ENCODE measurements around the gene PLOD2. TPM values are rescaled to one million over a fixed set of nuclear protein-coding genes. Genes with fewer than 3 reads are reported as not detected.

PLOD2 gene
- total RNA-seq, 1 donor from 2014 or later = 121 TPM

DNA sequence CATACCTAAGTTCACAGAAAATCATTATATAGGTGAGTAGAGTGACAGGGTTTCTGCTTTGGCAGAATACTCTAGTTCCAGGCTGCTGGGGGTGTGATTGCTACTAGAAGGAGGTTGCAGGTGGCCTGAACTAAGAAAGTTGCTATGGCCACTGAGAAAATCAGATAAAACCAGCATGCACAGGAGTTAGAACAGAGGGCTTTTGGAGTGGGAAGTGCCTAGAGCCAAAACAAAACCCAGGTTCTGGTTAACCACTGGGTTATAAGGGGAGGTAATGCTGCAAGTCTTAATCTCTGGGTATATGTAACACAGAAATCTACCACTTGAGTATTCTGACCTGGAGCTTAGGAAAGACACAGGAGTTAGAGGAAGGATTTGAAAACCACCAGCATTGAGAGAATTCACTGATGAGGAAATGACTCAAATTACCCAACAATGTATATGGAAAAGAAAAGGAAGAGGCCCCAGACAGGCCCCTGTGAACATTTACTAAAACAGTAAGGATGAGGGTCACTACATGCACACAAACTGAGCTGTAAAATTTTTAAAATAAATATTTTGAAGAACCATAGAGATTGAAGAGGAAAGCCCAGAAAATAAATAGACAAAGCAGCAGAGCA, 60.0 kb downstream of the PLOD2 start:
- DNase-seq (ENCODE audit: low read depth in 2 of 2) = peak; percentile 54 to 77

DNA sequence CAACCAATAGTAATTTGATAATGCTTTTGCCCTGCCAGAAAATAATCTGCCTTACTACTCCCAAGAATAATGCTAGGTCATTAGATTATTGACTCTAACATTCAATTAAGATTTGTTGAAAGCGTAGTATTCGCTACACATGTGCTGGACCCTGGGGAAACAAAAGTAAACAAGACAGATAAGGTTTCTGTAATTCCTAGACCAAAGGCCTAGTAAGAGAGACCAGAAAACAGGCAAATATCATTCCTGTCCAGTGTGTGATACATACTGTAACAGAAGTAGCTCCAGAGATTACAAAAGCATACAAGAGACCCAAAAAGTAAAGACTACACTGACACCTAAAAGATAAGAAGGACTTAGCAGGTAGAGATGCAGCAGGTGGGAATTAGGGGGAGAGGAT, 60.8 kb downstream of the PLOD2 start:
- DNase-seq (ENCODE audit: low read depth in 2 of 2) = no peak

DNA sequence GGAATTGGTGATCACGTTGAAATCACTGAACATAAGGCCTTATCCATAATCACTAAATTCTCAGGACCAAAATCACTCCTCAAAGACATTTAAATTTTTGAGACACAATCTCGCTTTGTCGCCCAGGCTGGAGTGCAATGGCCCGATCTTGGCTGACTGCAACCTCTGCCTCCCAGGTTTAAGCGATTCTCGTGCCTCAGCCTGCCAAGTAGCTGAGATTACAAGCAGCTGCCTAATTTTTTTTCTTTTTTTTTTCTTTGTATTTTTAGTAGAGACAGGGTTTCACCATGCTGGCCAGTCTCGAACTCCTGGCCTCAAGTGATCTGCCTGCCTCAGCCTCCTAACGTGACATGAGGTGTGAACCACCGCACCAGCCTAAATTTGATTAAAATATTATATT, 61.7 kb downstream of the PLOD2 start:
- DNase-seq (ENCODE audit: low read depth in 2 of 2) = no peak

DNA sequence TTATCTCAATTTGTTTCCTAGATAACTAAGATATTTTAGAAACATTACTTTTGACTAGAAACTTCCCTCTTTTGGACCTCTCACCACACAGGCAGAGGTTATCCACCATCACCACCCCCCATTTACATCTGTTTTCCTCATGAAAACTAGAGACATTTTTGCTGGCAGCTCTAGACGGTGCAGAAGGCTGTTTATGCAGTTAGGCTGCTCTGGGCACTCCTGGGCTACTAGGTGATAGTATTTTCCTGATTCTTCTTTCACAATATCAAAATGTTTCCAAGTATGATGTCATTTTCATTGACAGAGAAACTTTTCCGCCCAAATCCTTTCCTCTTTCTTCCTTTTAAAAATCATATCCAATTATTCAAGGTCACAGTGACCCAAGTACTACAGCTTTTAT, 67.1 kb downstream of the PLOD2 start:
- DNase-seq (ENCODE audit: low read depth in 2 of 2) = peak; percentile 21 to 75

DNA sequence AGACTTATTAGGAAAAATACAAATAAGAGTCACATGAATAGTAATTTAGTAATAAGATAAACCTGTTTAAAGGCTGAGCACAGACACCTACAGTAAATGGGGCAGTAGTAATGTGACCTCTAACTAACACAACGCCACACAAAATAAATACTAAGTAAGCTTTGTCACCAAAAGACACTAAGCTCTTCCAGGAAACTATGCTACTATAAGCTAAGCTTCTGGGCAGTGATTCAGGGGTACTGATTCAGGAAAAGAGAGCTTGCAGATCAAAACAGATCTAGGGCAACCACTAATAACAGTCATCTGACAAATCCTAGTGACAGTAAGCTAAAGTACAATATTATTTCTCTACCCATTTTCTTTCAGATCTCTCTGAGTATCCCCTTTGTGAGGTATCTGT, 68.8 kb downstream of the PLOD2 start:
- DNase-seq (ENCODE audit: low read depth in 2 of 2) = peak; percentile 63 to 69

DNA sequence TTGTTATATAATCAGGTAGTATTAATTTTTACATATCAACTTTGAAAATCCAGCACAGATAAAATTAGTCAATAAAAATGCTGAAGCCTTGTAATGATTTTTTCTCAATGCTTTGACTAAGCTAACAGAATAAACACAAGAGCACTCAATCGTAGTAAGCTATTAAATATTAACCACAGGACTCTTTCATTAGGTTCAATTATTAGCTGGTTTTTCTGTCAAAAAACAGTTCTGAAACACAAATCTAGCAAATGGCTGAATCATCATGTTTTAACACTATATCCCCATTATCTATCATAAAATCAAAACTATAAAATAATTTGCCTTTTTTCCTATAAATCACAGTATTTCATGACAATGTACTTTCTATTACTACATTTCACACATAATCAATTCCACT, 69.6 kb downstream of the PLOD2 start:
- no peak for DNase-seq (ENCODE audit: low read depth in 2 of 2)

DNA sequence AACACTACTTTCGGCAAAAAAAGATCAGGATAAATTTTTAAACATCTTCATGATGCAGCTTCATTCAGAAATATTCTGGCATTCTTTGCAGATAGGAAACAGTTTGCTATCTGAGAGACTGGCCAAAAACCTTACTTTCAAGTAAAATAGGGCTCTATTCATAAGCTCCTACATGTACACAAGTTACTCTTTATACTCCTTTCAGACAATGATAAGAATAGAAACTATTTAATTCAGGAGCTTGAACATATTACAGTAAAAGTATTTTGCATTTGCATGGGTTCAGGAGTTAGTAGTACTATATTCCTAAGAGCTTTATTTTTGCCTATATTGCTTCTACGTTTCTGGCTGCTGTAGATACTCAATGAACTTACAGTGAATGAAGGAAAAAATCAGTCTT, 70.5 kb downstream of the PLOD2 start:
- no peak for DNase-seq (ENCODE audit: low read depth in 2 of 2)

DNA sequence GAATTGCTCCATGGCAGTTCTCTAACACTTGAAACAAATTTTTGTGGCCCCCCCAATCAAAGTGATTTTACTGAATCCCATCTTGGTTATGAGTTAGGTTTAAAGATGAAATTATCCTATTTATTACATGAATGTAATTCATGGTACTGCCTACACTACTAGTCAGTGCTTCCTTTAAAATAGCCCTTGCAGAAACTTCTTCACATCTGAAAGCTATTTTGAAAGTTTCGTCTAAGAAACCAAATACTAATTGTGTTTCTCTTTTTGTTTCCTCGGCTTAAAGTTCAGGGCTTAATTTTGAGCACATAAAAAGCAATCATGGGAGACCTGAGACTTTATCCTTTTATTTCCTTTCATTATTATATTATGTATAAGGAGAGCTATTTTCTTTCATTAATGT, 72.1 kb downstream of the PLOD2 start:
- DNase-seq (ENCODE audit: low read depth in 2 of 2) = no peak

DNA sequence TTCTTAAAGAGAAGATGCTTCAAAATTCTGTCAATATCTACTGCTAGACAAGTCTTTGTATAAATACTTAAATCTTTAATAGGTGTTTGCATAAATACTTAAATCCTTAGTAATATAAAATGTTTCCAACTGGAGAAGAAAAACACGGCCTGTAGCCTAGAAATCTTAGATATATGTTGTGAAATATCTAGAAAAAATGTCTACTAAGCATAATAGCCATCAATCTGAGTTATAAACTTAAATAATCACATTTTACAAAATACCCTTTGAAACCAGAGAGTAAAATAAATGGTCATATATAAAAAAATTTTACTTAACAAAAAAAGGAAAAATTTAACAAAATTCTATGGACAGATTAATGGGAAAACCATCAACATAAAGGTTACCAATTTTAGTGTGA, 73.9 kb downstream of the PLOD2 start:
- DNase-seq (ENCODE audit: low read depth in 2 of 2) = no peak

DNA sequence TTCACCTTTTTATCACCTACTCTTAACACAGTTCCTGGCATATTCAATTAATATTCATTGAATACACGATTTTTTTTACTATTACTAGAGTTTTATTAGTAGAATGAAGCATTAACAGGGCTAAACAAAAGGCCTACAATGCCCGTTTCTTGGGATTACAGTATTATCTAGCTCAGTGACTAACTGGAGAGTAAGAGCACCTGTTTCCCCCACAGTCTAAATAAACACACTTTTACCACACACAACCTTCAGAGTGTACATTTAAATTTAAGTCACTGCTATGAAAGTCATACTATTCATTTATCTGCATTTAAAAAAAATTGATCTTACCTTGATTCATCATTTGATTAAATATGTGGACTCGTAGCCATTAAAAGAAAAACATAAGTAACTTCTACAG, 74.8 kb downstream of the PLOD2 start:
- no peak for DNase-seq (ENCODE audit: low read depth in 2 of 2)

DNA sequence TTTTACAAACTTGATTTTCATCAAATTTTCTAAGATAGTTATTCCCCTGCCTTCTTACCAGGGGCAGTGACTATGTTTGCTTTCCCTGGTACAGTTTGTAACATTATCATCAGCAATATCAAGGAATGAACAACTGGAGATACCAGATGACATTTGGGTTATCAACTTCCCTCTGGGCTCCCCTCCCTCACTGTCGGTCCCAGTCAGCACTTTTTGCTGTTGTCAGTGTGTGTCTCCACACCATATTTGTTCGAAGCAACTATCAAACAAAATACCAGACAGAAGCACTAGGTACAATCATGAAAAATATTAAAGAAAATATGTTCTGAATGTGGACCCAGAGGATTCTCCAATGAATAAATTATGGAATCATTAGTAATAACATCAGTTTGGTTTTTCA, 75.3 kb downstream of the PLOD2 start:
- DNase-seq (ENCODE audit: low read depth in 2 of 2) = no peak

DNA sequence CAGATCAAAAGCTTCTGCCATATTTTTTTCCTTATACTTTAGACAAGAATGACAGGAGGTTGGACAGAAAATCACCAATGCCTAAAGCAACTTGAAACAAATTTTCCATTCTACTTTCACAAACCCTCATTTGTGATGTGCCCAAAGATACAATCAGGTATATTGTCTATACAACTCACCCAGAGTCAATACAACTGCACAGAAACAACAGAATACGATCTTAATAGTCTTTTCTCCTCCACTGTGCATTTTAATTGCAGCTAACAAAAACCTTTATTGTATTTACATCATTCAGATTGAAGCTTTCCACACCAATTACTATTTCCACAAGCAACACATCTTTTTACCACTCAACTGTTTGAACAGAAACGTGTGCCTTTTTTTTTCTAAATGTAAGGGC, 80.4 kb downstream of the PLOD2 start:
- no peak for DNase-seq (ENCODE audit: low read depth in 2 of 2)

DNA sequence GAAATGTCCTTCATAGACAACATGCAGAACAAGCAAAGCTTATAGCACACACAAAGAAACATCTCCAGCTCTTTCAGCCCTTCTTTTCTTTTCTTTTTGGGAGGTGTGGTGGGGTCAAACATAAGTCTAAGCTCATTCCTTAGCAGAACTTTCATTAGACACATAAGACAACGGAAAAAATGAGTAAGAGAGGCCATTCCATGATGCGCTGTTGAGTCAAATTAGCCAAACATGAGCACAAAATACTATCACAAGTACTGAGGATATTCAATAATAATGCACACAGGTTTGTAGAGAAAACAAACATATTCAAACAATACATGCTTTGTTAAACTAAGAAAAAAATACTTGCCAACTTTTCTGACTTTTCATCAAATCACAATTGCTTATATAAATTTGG, 83.0 kb downstream of the PLOD2 start:
- no peak for DNase-seq (ENCODE audit: low read depth in 2 of 2)

DNA sequence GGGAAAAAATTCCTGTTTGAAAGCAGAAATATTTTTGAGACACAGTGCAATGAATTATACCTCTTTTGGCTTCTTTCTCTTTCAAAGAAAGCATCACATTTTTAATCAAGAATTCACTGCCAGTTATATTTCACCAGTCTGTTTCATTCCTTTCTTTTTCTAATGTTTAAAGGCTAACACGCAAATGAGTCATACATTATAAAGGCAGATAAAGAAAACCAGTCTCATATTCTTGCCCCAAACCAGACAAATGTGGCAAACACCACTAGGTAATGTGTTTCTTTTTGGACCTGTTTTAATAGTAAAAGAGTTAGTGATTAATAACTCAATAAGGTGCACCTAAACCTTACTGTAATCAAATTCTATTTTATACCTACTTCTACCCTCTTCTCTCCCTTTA, 83.8 kb downstream of the PLOD2 start:
- no peak for DNase-seq (ENCODE audit: low read depth in 2 of 2)

DNA sequence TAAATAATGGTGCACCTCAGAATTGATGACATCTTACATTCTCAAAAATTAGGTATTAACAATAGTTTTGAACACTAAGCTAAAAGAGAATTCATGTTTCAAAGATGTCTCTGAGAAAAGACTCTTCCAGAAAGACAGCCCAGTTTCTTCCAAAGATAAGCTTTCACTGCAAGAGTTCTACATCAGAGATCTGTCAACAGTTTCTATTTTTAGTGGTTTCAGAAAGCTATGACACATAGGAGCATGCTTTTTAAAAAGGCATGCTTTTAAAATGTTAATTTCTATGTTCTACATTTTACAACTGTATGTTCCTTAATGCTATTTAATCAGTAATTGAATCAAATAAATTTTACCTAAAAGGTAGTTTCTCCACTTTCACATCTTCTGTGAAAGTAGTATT, 88.2 kb downstream of the PLOD2 start:
- DNase-seq (ENCODE audit: low read depth in 2 of 2) = no peak

DNA sequence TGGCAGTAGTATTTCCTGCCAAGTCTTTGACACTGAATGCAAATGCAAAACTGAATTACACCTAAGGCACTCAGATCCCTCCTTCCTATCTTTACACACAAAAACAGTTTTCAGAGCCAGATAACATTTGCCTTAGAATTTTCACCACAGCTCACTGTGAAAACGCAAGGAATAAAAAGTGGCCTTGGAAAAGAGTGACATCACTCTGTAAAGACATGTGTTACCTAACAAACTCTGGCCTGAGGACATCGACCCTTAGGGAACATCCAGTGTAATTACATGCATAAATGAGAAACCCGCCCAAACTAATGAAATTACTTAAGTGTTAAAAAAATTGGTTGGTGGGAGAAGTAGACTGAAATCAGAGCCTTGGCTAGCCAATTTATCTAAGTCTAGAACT, 88.9 kb downstream of the PLOD2 start:
- no peak for DNase-seq (ENCODE audit: low read depth in 2 of 2)

DNA sequence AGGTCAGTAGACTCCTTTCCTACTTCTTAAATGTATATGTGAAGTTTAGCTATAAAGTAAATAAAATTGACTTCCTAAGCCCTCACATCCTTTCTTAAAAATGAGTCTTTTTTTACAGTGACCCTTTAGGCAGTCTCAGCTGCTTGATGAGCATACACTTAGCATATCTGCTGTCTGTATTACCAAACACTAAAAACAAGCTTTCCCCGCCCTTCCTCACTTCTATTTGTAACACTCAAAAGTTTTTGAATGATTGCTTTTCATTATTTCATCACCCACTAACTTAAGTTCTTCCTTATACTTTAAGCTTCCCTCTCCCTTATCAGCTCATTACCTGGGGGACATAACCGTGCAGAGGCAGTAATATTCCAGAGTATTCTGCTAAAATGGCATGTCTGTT, 89.4 kb downstream of the PLOD2 start:
- no peak for DNase-seq (ENCODE audit: low read depth in 2 of 2)

DNA sequence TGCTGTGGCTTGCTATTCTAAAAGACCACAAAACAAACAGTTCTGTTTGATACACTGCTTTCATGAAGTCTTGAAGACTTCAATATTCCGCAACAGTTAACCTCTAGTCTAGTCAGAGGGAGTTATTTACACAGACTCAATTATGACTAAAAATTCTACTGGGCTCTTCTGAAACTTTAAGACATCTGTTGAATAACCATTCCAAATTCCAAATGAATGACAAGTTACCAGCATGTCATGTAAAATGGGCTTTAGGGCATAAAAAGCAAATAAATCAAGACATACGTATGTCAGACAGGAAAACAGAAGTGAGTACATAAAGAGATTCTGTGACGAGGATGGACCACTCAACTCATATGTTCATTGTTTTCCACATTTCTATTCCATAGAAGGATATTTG, 93.9 kb downstream of the PLOD2 start:
- DNase-seq (ENCODE audit: low read depth in 2 of 2) = peak in 1 of 2 donors; percentile 49

DNA sequence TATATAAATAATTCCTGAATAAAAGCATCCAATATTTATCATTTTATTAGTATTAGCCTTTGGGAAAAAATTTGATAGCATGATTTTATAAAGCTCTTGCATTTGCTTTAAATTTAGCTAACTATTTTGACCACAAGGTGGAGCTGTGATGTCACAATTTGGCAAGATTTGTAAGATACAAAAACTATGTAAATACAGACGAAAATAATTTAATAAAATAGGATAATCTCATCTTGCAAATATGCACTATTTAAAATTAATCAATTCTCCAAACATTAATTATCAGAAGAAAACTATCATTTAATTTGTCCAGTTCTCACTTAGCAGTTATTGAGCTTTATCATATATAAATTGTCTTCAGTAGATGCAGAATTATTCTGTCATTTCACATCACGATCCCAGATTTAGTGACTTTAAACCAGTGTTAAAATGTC, 95.4 kb downstream of the PLOD2 start:
- DNase-seq (ENCODE audit: low read depth in 2 of 2) = peak; percentile 78 to 87

DNA sequence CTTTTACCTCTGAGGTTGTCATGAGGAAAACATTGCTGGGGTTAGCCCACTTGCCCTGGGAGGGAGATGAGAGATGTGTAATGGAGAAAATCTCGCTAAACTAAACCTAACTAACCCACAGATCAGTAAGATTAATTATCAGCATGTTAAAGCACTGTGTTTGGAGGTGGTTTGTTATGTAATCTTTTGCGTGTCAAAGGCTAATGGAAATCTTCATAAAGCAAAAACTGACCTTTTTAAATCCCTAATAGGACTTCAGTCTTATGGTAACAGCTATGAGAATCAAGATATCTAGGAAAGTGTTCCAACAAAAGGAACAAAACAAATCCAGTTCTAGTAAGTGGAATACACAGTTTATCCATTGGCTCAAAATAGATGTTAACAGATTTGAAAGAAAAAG, 102.7 kb downstream of the PLOD2 start:
- no peak for DNase-seq (ENCODE audit: low read depth in 2 of 2)

DNA sequence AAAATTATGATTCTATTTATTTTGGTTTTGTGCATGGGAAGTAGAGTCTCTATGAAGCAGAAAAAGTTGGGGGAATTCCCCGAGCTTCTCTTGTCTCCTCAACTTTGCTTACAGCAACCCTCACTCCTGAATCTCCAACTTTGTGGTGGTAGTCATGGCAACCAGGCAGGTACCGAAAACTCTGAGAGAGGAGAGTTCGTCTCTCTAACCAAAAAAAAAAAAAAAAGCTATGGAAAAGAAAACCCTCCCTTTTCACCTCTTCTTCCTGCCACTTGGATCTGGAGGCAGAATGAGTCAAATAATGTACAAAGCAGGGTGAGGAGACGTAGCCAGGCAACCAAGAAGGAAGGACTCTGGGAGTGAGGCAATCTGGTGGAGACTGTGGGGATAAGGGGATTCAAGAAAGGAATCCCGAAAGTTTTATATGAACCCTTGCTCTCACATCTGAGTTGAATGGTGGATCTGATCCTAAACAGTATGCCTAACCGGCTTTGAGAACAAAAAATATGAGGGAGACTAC, 108.1 kb downstream of the PLOD2 start:
- DNase-seq (ENCODE audit: low read depth in 2 of 2) = peak in 1 of 2 donors; percentile 16

DNA sequence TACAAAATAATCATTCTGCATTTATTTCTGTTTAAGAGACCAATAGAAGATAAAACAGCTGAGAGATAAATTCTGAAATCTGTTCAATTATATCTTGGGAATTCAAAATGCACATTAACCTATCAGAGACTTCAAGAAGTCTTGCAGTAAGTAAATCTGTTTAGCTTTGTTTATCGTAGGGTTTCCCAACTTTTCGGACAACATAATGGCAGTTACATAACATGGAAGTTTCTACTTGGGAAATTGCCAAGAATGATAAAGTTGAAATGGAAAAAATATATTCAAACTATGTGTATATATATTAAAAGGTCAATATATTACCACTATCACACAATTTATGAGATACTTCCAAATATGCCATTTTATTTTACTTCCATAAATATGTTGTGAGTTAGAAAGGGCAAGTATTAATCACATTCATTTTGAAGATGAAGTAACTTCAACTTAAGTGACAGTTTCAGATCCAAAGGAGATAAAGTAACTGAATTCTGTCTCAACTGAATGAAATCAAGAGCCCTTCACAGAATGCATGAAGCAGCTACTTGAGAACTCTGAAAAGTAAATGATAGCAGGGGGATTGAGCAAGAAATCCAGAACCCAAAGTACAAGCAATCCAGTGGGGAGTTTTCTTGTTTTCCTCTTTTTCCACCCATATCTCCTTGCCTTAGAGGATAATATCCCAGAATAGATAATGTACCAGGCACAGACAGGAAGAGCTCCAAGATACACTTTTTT, 108.8 kb downstream of the PLOD2 start:
- no peak for DNase-seq (ENCODE audit: low read depth in 2 of 2)

DNA sequence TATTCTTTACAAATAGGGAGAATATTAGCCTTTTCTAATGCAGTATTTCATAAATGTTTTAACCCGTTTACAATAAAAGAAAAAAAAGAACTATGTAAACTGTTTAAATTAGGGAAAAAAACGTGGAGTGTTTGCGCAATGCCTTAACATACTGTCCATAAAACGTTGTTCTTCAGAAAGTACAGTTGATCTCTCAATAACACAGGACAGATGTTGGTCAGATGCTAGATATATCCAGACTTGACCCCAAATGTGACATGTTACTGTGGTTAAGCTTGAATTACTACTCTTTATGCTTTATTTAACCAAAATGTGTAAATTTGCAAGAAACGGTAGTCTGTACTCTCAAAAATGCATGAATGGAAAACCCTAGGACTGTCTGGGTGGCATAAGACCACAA, 110.3 kb downstream of the PLOD2 start:
- DNase-seq (ENCODE audit: low read depth in 2 of 2) = no peak
